Thoracic aorta endothelial cell (primary cell): ENCODE data around the gene LRRC55. TPM values are rescaled to one million over a fixed set of nuclear protein-coding genes. Genes with fewer than 3 reads are reported as not detected.

Experiments
- total RNA-seq: library from RNA; depleted of rRNA; stranded (reverse); fragments of >200 nt; gene quantifications from 2 replicates; pipeline ENCODE4 v1.2.3, GENCODE V29; 2012

The LRRC55 gene, protein sequence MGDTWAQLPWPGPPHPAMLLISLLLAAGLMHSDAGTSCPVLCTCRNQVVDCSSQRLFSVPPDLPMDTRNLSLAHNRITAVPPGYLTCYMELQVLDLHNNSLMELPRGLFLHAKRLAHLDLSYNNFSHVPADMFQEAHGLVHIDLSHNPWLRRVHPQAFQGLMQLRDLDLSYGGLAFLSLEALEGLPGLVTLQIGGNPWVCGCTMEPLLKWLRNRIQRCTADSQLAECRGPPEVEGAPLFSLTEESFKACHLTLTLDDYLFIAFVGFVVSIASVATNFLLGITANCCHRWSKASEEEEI
- not detected in 2 replicates for total RNA-seq

DNA sequence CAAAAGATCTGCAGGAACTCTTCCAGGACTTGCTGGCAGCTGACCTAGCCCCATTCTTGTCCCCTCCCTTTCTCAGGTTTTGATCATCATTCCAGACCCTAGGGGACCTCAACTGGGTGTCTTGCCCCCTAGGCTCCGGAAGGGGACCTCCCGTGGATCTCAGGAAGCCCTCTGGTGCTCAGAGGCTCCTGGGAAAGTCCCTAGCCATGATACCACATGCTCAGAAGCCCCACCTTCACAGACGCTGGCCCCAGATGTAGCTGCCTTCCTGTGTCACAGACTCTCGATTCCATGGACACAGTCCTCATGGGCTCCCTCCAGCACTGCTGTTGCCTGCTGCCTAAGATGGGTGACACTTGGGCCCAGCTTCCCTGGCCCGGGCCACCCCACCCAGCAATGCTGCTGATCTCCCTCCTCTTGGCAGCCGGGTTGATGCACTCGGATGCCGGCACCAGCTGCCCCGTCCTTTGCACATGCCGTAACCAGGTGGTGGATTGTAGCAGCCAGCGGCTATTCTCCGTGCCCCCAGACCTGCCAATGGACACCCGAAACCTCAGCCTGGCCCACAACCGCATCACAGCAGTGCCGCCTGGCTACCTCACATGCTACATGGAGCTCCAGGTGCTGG, at the start of gene LRRC55:
Gene LRRC55 (plus strand): TSS at position 276 of the 628 bp plus-strand sequence. CDS start 70 bp downstream, at position 346.

DNA sequence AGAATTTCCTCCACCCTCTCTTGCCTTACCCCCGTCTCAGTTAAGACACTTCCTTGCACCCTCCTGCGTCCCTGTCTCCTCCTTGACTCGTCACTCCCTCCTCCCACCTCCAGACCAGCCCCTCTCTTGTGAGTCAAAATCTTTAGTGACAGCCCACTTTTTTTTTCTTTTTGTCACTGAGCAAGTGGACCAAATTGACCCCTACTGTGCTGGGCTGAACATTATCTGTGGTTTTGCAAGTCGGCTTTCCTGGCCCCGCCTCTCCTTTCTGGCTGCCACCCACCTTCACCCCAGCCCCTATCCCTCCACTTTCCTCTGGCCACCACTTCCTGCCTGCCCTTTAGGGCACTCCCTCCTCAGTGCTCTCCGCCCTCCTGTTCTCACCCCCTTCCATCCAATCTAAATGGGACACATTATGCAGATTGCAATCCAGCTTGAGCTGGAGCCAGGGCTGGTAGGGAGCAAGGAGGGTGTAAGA, 55.5 kb downstream of the LRRC55 start, which contains the start of gene APLNR:
Gene APLNR (minus strand): TSS at position 47 of the 478 bp plus-strand sequence. CDS start 246 bp downstream, outside the sequence.

Other genes with a start within 250 kb of the LRRC55 start
- gene OR5AK2, start 193.0 kb upstream of the LRRC55 start, total RNA-seq = not detected in 2 replicates
- gene APLNR, start 55.3 kb downstream of the LRRC55 start, total RNA-seq = 0.13 TPM in 1 of 2 replicates, not detected in the other
- gene TNKS1BP1, start 143.0 kb downstream of the LRRC55 start, total RNA-seq = 46.7 and 50.9 TPM in 2 replicates
- gene SSRP1, start 153.9 kb downstream of the LRRC55 start, total RNA-seq = 123 and 143 TPM in 2 replicates
- gene P2RX3, start 156.4 kb downstream of the LRRC55 start, total RNA-seq = not detected in 2 replicates
- not detected in 2 replicates for gene PRG3, start 199.2 kb downstream of the LRRC55 start, total RNA-seq
- 0.07 and 0.13 TPM in 2 replicates for gene PRG2, start 208.7 kb downstream of the LRRC55 start, total RNA-seq
- gene SLC43A3, start 245.2 kb downstream of the LRRC55 start, total RNA-seq = 120 and 156 TPM in 2 replicates